Progenitor cell of endocrine pancreas (in vitro differentiated cells): ENCODE data around the gene SPATS2. TPM values are rescaled to one million over a fixed set of nuclear protein-coding genes. Genes with fewer than 3 reads are reported as not detected.

Experiments
- DNase-seq: peaks from one replicate; pipeline ENCODE4 v3.0.0; 2021; ENCODE audit warnings: low spot score; ENCODE audit not compliant: unreplicated experiment
- H3K27ac Mint-ChIP-seq: 2 replicates; pipeline ENCODE4 v1.8.0; 2021; ENCODE audit warnings: mild to moderate bottlenecking, moderate library complexity, mixed read lengths
- H3K27me3 Mint-ChIP-seq: 2 replicates; pipeline ENCODE4 v1.8.0; 2021; ENCODE audit warnings: mixed read lengths
- H3K36me3 Mint-ChIP-seq: 2 replicates; pipeline ENCODE4 v1.8.0; 2022; ENCODE audit warnings: mixed read lengths; ENCODE audit not compliant: insufficient read depth
- H3K4me1 Mint-ChIP-seq: 2 replicates; pipeline ENCODE4 v1.8.0; 2021; ENCODE audit warnings: low read depth, mixed read lengths
- H3K4me3 Mint-ChIP-seq: 2 replicates; pipeline ENCODE4 v1.8.0; 2021; ENCODE audit warnings: low read depth, mild to moderate bottlenecking, moderate library complexity, mixed read lengths
- H3K9me3 Mint-ChIP-seq: 2 replicates; pipeline ENCODE4 v1.8.0; 2021; ENCODE audit warnings: low read depth, mixed read lengths
- total RNA-seq: library from RNA; stranded (reverse); gene quantifications from 2 replicates; pipeline ENCODE4 v1.2.1, GENCODE V29; 2021
- TF ChIP-seq, protein P1 (sequence below): fragments of 200-600 bp; sonication (generic); IDR thresholded peaks from one replicate; pipeline ENCODE4 v1.5.0; 2021; ENCODE audit warnings: antibody characterized with exemption, mild to moderate bottlenecking; ENCODE audit not compliant: unreplicated experiment

Gene SPATS2
- total RNA-seq, 1 donor from 2014 or later = 84.4 TPM

DNA sequence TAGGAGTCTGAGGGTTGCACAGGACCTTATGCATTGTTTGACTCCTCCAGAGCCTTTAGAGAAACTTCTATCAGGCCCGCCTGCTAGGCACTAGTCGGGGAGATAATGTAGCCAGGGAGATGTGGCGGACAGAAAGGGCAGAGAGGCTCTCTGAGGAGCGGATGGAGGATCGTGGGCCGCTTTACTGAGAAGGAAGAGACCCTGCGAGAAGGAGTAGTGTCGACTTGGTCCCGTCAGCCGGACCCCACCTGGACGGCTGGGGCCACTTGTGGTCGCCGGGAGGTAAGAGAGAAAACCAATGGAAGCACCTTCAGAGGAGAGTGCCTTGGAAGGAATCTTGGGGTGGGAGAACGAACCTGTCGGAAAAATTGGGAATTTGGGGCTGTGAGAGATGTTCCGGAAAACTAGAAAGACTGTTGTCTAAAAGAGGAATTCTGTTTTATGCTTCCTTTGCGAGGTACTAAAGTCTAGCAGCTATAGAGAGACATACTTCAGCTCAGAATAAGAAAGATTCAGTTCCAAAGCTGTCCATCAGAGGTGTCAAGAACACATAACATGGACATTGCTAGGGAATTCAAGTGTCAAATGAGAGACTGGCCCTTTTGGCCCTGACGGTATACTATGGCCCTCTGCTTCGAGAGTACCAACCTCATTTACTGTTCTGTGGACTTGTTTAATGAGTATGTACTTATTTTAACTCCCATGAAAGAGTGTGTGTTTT lies 201.3 kb downstream of the SPATS2 start:
- no peak for DNase-seq

More for the DNA sequence above, 201.3 kb downstream of the SPATS2 start:
- H3K36me3 Mint-ChIP-seq = peaks cover 11% of the 10 kb centered on the region
- H3K27ac Mint-ChIP-seq = peak overlapping the region; percentile 96
- peaks cover 13% of the 10 kb centered on the region for H3K4me1 Mint-ChIP-seq
- TF ChIP-seq, protein P1, sequence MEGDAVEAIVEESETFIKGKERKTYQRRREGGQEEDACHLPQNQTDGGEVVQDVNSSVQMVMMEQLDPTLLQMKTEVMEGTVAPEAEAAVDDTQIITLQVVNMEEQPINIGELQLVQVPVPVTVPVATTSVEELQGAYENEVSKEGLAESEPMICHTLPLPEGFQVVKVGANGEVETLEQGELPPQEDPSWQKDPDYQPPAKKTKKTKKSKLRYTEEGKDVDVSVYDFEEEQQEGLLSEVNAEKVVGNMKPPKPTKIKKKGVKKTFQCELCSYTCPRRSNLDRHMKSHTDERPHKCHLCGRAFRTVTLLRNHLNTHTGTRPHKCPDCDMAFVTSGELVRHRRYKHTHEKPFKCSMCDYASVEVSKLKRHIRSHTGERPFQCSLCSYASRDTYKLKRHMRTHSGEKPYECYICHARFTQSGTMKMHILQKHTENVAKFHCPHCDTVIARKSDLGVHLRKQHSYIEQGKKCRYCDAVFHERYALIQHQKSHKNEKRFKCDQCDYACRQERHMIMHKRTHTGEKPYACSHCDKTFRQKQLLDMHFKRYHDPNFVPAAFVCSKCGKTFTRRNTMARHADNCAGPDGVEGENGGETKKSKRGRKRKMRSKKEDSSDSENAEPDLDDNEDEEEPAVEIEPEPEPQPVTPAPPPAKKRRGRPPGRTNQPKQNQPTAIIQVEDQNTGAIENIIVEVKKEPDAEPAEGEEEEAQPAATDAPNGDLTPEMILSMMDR = no peak
- H3K9me3 Mint-ChIP-seq = no peaks in the 10 kb centered on the region
- peak overlapping the region; percentile 94 for H3K4me3 Mint-ChIP-seq
- H3K27me3 Mint-ChIP-seq = no peaks in the 10 kb centered on the region

Other genes starting within 250 kb of the SPATS2 start
- 985 and 1,023 TPM in 2 replicates for gene TUBA1B, start 236.1 kb upstream of the SPATS2 start, total RNA-seq
- gene TUBA1A, start 178.4 kb upstream of the SPATS2 start, total RNA-seq = 628 and 652 TPM in 2 replicates
- gene TUBA1C, start 102.4 kb upstream of the SPATS2 start, total RNA-seq = 128 and 149 TPM in 2 replicates
- gene PRPH, start 72.3 kb upstream of the SPATS2 start, total RNA-seq = 0.60 and 0.62 TPM in 2 replicates
- gene TROAP, start 44.2 kb upstream of the SPATS2 start, total RNA-seq = 44.7 and 44.9 TPM in 2 replicates
- gene C1QL4, start 30.3 kb upstream of the SPATS2 start, total RNA-seq = 0.64 and 0.79 TPM in 2 replicates
- gene DNAJC22, start 20.6 kb upstream of the SPATS2 start, total RNA-seq = 36.0 and 38.7 TPM in 2 replicates
- gene KCNH3, start 171.6 kb downstream of the SPATS2 start, total RNA-seq = 29.2 and 31.9 TPM in 2 replicates
- 88.1 and 92.6 TPM in 2 replicates for gene MCRS1, start 200.7 kb downstream of the SPATS2 start, total RNA-seq
- 0.20 and 0.24 TPM in 2 replicates for gene FAM186B, start 238.2 kb downstream of the SPATS2 start, total RNA-seq